B cell (primary cell): Measurements from ENCODE around the gene USP14. TPM values are rescaled to one million over a fixed set of nuclear protein-coding genes. Genes with fewer than 3 reads are reported as not detected.
"Not testable (repeated sequence)": the region's sequence is repeated elsewhere in the genome, so short reads cannot be mapped to it uniquely, and the experiment has no call there.

Experiments used
- ATAC-seq: fragments of 200-7000 bp; cut with Tn5 transposase; one replicate; pipeline ENCODE4 v1.10.0; 2021; ENCODE audit warnings: low read depth, mild to moderate bottlenecking, moderate number of reproducible peaks, moderate library complexity
- CTCF ChIA-PET: fragments of 350-600 bp; sonication (Branson Sonifier 250); formaldehyde crosslinking; loops from one replicate; lab custom pipeline; 2021; ENCODE audit warnings: antibody characterized with exemption, inconsistent platforms; lab: Charles Lee
- POLR2A ChIA-PET: fragments of 350-600 bp; sonication (Branson Sonifier 250); formaldehyde crosslinking; loops from one replicate; lab custom pipeline; 2021; ENCODE audit warnings: antibody characterized with exemption; lab: Charles Lee
- DNase-seq: peaks from one replicate; pipeline ENCODE4 v3.0.0; 2013
- H2AFZ ChIP-seq: 2 replicates; pipeline ENCODE4 v1.6.1; 2012; ENCODE audit warnings: mild to moderate bottlenecking, low read depth, low read length; ENCODE audit not compliant: insufficient read depth, poor library complexity, severe bottlenecking
- H3K27ac ChIP-seq, 2 donors: 1 replicate in 1 of 2; 2 replicates in 1 of 2; pipeline ENCODE4 v1.5.1; 2012 to 2013; ENCODE audit warnings: low read length in 2 of 2, mild to moderate bottlenecking in 2 of 2, moderate library complexity in 1 of 2
- H3K27me3 ChIP-seq, 4 experiments: fragments of 200-600 bp in 1 of 4; sonication (generic) in 1 of 4; replicated peaks in 1 of 4; 1 replicate in 2 of 4; 2 replicates in 2 of 4; pipeline versions ENCODE4 v1.6.1 to v1.7.0; 2013 to 2016; ENCODE audit warnings: low read length in 3 of 4, mild to moderate bottlenecking in 2 of 4, mixed read lengths in 1 of 4, moderate library complexity in 1 of 4; ENCODE audit not compliant: insufficient read depth in 4 of 4, control insufficient read depth in 3 of 4; ENCODE audit errors: control extremely low read depth in 1 of 4
- H3K36me3 ChIP-seq, 2 experiments: replicated peaks in 1 of 2; 1 replicate in 1 of 2; 2 replicates in 1 of 2; pipeline versions ENCODE4 v1.6.1 to v1.7.1; 2013; ENCODE audit warnings: low read length in 1 of 2; ENCODE audit not compliant: insufficient read depth in 2 of 2, control insufficient read depth in 1 of 2; ENCODE audit errors: control extremely low read depth in 1 of 2, extremely low read depth in 1 of 2
- H3K4me1 ChIP-seq, 2 donors: fragments of 200-600 bp in 1 of 2; sonication (generic) in 1 of 2; 1 replicate in 1 of 2; 2 replicates in 1 of 2; pipeline versions ENCODE4 v1.5.1 to v1.6.1; 2013 to 2017; ENCODE audit warnings: low read length in 2 of 2; ENCODE audit not compliant: control insufficient read depth in 2 of 2, insufficient read depth in 2 of 2
- H3K4me2 ChIP-seq: replicated peaks from 2 replicates; pipeline ENCODE3; 2012; ENCODE audit warnings: mild to moderate bottlenecking, low read depth, low read length; ENCODE audit not compliant: poor library complexity, severe bottlenecking
- H3K4me3 ChIP-seq, 5 experiments: fragments of 200-600 bp in 1 of 5; sonication (generic) in 1 of 5; 1 replicate in 3 of 5; 2 replicates in 2 of 5; pipeline versions ENCODE4 v1.5.1 to v1.7.0; 2011 to 2016; ENCODE audit warnings: low read length in 4 of 5, mild to moderate bottlenecking in 4 of 5, low read depth in 2 of 5, control low read depth in 1 of 5, moderate library complexity in 1 of 5; ENCODE audit not compliant: insufficient read depth in 1 of 5; ENCODE audit errors: control extremely low read depth in 1 of 5, extremely low read depth in 1 of 5
- H3K79me2 ChIP-seq: fragments of 200-600 bp; sonication (generic); one replicate; pipeline ENCODE4 v1.6.0; 2016; ENCODE audit warnings: low read length; ENCODE audit not compliant: control insufficient read depth, insufficient read depth
- H3K9ac ChIP-seq: fragments of 200-600 bp; sonication (generic); 2 replicates; pipeline ENCODE4 v1.6.1; 2017; ENCODE audit warnings: mild to moderate bottlenecking, low read length, moderate library complexity
- H3K9me3 ChIP-seq, 3 donors: one replicate each; pipeline versions ENCODE4 v1.6.1 to v1.7.1; 2013; ENCODE audit warnings: low read length in 2 of 3; ENCODE audit not compliant: control insufficient read depth in 2 of 3, insufficient read depth in 1 of 3; ENCODE audit errors: control extremely low read depth in 1 of 3
- H4K20me1 ChIP-seq: 2 replicates; pipeline ENCODE4 v1.6.0; 2012; ENCODE audit warnings: mild to moderate bottlenecking, low read length; ENCODE audit not compliant: insufficient read depth, control insufficient read depth, poor library complexity, severe bottlenecking
- H3K27ac Mint-ChIP-seq: one replicate; pipeline ENCODE4 v1.8.0; 2021; ENCODE audit warnings: mixed read lengths
- H3K27me3 Mint-ChIP-seq: one replicate; pipeline ENCODE4 v1.8.0; 2021; ENCODE audit warnings: mixed read lengths
- H3K4me1 Mint-ChIP-seq: one replicate; pipeline ENCODE4 v1.8.0; 2021; ENCODE audit warnings: mixed read lengths
- H3K4me3 Mint-ChIP-seq: one replicate; pipeline ENCODE4 v1.8.0; 2021; ENCODE audit warnings: mixed read lengths
- H3K9me3 Mint-ChIP-seq: one replicate; pipeline ENCODE4 v1.8.0; 2022; ENCODE audit warnings: mixed read lengths; ENCODE audit not compliant: insufficient read depth
- EZH2 ChIP-seq: IDR thresholded peaks from 2 replicates; pipeline ENCODE4 v1.6.1; 2012; ENCODE audit warnings: borderline replicate concordance, low read depth, mild to moderate bottlenecking, moderate library complexity, low read length; ENCODE audit not compliant: insufficient read depth, poor library complexity, severe bottlenecking
- WGBS: methylation state at CpG from one replicate; pipeline ENCODE4 v1.1.5; 2013; ENCODE audit warnings: missing lambda C conversion rate; ENCODE audit not compliant: insufficient coverage; 5-methylcytosine and 5-hydroxymethylcytosine counted together
- intact Hi-C: fragments of 100-400 bp; cut with micrococcal nuclease; formaldehyde crosslinking; loops from one replicate; pipeline ENCODE4 v1.10.0; 2022
- polyA minus RNA-seq: library from RNA; depleted of rRNA, polyadenylated mRNA; stranded (reverse); fragments of >200 nt; gene quantifications from 2 replicates; pipeline ENCODE4 v1.2.3, GENCODE V29; 2012
- polyA plus RNA-seq: library from polyadenylated mRNA; depleted of rRNA; stranded (reverse); fragments of >200 nt; gene quantifications from 2 replicates; pipeline ENCODE4 v1.2.3, GENCODE V29; 2012
- total RNA-seq, 2 donors: library from RNA; stranded (reverse); fragments of 120-200 nt in 1 of 2; gene quantifications; 1 replicate in 1 of 2; 2 replicates in 1 of 2; pipeline versions ENCODE4 v1.2.3 to v1.2.4, GENCODE V29; 2013 to 2022
- TF ChIP-seq, protein P1 (sequence below): fragments of 200-600 bp; IDR thresholded peaks from one replicate; pipeline ENCODE4 v1.8.0; 2022; ENCODE audit warnings: antibody characterized with exemption, mild to moderate bottlenecking

The USP14 gene
- 38.9 and 39.9 TPM in 2 replicates for total RNA-seq
- 14.4 TPM for total RNA-seq (2013)
- polyA plus RNA-seq = 6.0 and 14.2 TPM in 2 replicates
- polyA minus RNA-seq = 3.3 and 7.2 TPM in 2 replicates

DNA sequence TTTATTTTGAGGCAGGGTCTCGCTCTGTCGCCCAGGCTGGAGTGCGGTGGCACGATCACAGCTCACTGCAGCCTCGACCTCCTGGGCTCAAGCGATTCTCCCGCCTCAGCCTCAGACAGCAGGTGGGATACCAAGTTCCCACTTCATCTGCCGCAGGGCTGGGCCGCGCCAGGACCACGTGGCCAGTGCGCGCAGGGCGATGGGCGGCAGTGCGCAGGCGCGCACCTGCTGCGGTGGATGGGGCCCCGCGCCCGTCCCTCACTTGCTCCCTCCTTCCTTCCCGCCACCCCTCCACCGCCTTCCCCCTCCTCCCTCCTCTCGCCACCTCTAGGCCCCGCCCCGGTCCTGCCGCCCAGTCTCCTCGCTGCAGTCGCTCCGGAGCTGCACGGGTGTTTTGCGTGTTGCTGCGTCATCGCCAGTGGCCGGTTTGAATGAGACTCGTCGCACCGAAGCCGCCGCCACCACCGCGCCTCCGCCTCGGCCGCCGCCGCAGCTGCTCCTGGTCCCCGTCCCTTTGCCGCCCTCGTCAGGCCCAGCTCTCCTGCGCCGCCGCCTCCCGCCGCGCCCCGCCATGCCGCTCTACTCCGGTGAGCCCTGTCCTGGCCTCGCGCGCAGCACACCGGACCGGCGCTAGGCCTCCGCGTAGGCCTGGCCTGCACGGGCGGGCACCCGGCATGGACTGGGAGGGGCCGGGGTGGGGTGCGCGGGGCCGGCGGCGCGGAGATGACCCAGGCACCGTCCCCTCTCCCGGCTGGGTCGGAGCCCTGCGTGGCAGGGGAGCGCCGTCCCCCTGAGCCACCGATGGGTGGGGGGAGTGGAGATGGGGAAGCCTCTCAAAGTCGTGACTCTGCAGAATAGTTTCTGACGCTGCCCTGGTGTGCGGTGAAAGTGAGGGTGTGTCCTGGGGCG is at the start of gene USP14:
Gene USP14, plus strand, starts transcription at position 430 of the 909 bp plus-strand sequence. Its CDS starts 142 bp downstream, at position 572.
- Histone ChIP-seq H4K20me1 (peaks cover 14% of the 10 kb centered on the region), H3K4me3 (peak within 1 kb of the TSS; percentile 45 to 77 (median 60)), H3K9me3 (no peaks in the 10 kb centered on the region), H3K4me1 (peaks cover 10 to 12% of the 10 kb centered on the region in 2 donors), H3K4me2 (peak within 1 kb of the TSS; percentile 76), H2AFZ (peak within 1 kb of the TSS; percentile 70), H3K27me3 (no peaks in the 10 kb centered on the region), H3K9ac (peak within 1 kb of the TSS; percentile 82), H3K36me3 (peaks cover 0 to 4% of the 10 kb centered on the region in 2 experiments), H3K79me2 (peaks cover 43% of the 10 kb centered on the region), H3K27ac (peak within 1 kb of the TSS; percentile 54 to 88)
- DNase-seq (peak; percentile 97), ATAC-seq (peak; percentile 94)
- intact Hi-C loops = loop anchor here (1.0 kb wide), 1 partner anchor 110 kb away; the partner anchor contains the start of gene THOC1
- TF ChIP-seq EZH2 = no peak
- TF ChIP-seq, protein P1, sequence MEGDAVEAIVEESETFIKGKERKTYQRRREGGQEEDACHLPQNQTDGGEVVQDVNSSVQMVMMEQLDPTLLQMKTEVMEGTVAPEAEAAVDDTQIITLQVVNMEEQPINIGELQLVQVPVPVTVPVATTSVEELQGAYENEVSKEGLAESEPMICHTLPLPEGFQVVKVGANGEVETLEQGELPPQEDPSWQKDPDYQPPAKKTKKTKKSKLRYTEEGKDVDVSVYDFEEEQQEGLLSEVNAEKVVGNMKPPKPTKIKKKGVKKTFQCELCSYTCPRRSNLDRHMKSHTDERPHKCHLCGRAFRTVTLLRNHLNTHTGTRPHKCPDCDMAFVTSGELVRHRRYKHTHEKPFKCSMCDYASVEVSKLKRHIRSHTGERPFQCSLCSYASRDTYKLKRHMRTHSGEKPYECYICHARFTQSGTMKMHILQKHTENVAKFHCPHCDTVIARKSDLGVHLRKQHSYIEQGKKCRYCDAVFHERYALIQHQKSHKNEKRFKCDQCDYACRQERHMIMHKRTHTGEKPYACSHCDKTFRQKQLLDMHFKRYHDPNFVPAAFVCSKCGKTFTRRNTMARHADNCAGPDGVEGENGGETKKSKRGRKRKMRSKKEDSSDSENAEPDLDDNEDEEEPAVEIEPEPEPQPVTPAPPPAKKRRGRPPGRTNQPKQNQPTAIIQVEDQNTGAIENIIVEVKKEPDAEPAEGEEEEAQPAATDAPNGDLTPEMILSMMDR = no peak
- Mint-ChIP-seq H3K27me3 (peaks cover 5% of the 10 kb centered on the region), H3K4me1 (peaks cover 25% of the 10 kb centered on the region), H3K4me3 (peak within 1 kb of the TSS; percentile 93), H3K27ac (peak within 1 kb of the TSS; percentile 94), H3K9me3 (no peaks in the 10 kb centered on the region)
- WGBS = under 1% methylated on average over 88 of the region's 89 CpGs
- ChIA-PET CTCF (interaction anchor here (1.5 kb wide), 1 partner anchor 110 kb away, joined by 4 read pairs; the partner anchor contains the start of gene THOC1), POLR2A (interaction anchor here (0.6 to 1.4 kb wide), 2 partner anchors 110 to 500 kb away, joined by 3 to 5 read pairs; partner anchors contain the start of gene THOC1)

DNA sequence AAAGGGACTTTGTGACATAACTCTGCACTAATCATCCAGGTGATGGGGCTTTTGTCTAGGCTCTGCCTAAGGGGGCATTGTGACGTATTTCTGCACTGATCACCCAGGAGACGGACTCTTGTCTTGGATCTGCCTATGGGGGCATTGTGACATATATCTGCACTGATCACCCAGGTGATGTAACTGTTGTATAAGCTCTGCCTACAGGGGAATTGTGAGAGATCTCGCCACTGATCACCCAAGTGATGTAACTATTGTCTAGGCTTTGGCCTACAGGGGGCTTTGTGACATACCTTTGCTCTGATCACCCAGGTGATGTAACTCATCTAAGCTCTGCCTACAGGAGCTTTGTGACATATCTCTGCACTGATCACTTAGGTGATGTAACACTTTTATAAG is 49.7 kb upstream of the USP14 start:
- H3K27me3 ChIP-seq, H3K9ac ChIP-seq, H4K20me1 ChIP-seq, H3K36me3 ChIP-seq, H3K27ac Mint-ChIP-seq, H3K4me2 ChIP-seq, H3K4me3 ChIP-seq, intact Hi-C loops, CTCF ChIA-PET, H3K4me3 Mint-ChIP-seq, H3K4me1 Mint-ChIP-seq, H3K9me3 ChIP-seq, DNase-seq, H3K4me1 ChIP-seq, H3K27ac ChIP-seq, H2AFZ ChIP-seq, H3K9me3 Mint-ChIP-seq, H3K79me2 ChIP-seq, POLR2A ChIA-PET, ATAC-seq: not testable (repeated sequence)
- WGBS = no CpG with 5 or more reads among the region's 3 CpGs
- H3K27me3 Mint-ChIP-seq = peaks cover 13% of the 10 kb centered on the region

DNA sequence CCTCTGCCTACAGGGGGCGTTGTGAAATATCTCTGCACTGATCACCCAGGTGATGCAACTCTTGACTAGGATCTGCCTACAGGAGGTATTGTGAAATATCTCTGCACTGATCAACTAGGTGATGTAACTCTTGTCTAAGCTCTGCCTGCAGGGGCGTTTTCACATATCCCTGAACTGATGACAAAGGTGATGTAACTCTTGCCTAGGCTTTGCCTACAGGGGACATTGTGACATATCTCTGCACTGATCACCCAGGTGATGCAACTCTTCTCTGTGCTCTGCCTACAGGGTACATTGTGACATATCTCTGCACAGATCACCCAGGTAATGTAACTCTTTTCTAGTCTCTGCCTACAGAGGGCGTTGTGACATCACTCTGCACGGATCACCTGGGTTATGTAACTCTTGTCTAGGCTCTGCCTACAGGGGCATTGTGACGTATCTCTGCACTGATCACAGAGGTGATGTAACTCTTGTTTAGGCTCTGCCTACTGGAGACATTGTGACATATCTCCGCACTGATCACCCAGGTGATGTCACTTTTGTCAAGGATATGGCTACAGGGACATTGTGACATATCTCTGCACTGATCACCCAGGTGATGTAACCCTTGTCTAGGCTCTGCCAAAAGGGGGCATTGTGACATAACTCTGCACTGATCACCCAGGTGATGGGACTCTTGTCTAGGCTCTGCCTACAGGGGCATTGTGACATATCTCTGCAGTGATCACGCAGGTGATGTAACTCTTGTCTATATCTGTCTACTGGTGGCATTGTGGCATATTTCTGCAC is 49.0 kb upstream of the USP14 start:
- H2AFZ ChIP-seq, H3K4me1 ChIP-seq, intact Hi-C loops, H4K20me1 ChIP-seq, H3K27ac Mint-ChIP-seq, H3K27me3 Mint-ChIP-seq, POLR2A ChIA-PET, H3K9ac ChIP-seq, H3K9me3 Mint-ChIP-seq, H3K79me2 ChIP-seq, H3K27ac ChIP-seq, H3K36me3 ChIP-seq, H3K4me3 Mint-ChIP-seq, ATAC-seq, H3K9me3 ChIP-seq, H3K4me1 Mint-ChIP-seq, H3K4me2 ChIP-seq, H3K4me3 ChIP-seq, H3K27me3 ChIP-seq, CTCF ChIA-PET: not testable (repeated sequence)
- 33% methylated on average over 3 of the region's 7 CpGs for WGBS
- DNase-seq = peak; percentile 16
